Activated T-cell treated with anti-CD3 and anti-CD28 coated beads, Interleukin-2, amount 50 U/mL, for 24 hours (primary cell): ENCODE data around the gene SMARCAL1.
A peak's percentile ranks its signal among the peaks of the same experiment; 100 is the strongest.

Source experiments
- DNase-seq: peaks from one replicate; pipeline ENCODE4 v3.0.0-alpha.2; 2020
- H3K27ac Mint-ChIP-seq: 2 replicates; pipeline ENCODE4 v1.8.0; 2020; ENCODE audit warnings: mild to moderate bottlenecking, mixed read lengths
- H3K27me3 Mint-ChIP-seq: 2 replicates; pipeline ENCODE4 v1.8.0; 2020; ENCODE audit warnings: mixed read lengths
- H3K36me3 Mint-ChIP-seq: 2 replicates; pipeline ENCODE4 v1.8.0; 2020; ENCODE audit warnings: low read depth, mixed read lengths
- H3K4me1 Mint-ChIP-seq: 2 replicates; pipeline ENCODE4 v1.8.0; 2020; ENCODE audit warnings: low read depth, mixed read lengths
- H3K4me3 Mint-ChIP-seq: 2 replicates; pipeline ENCODE4 v1.8.0; 2020; ENCODE audit warnings: mild to moderate bottlenecking, moderate library complexity, mixed read lengths
- H3K9me3 Mint-ChIP-seq: 2 replicates; pipeline ENCODE4 v1.8.0; 2020; ENCODE audit warnings: mixed read lengths

The SMARCAL1 gene

GRCh38 chr2:216408426-216409290, 3.6 kb upstream of the SMARCAL1 start:
- no peak for DNase-seq
- H3K27me3 Mint-ChIP-seq = peaks cover 3% of the 10 kb centered on the region
- peaks cover 19% of the 10 kb centered on the region for H3K4me1 Mint-ChIP-seq
- H3K4me3 Mint-ChIP-seq = no peak overlapping the region
- H3K27ac Mint-ChIP-seq = no peak overlapping the region
- H3K9me3 Mint-ChIP-seq = no peaks in the 10 kb centered on the region
- H3K36me3 Mint-ChIP-seq = peaks cover 5% of the 10 kb centered on the region

DNA sequence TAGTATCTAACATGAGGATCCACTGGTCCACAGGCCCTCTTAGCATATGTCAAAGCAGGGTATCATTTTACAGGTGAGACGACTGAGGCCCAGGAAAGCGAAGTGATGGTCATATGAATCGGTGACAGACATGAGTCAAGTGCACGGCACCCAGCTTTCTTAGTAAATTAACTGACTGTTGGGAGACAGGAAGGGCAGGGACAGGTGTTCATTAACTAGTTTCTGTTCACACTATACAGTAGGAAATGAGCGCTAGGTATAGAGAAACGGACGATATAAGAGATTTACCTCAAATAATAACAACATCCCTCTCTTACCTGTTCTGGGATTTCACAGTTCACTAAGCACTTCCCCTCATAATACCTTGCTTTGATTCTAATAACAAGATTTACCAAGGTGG, 1.7 kb upstream of the SMARCAL1 start:
- no peak overlapping the region for H3K27ac Mint-ChIP-seq
- H3K36me3 Mint-ChIP-seq = peaks cover 18% of the 10 kb centered on the region
- H3K9me3 Mint-ChIP-seq = no peaks in the 10 kb centered on the region
- no peak for DNase-seq
- no peak overlapping the region for H3K4me3 Mint-ChIP-seq
- H3K4me1 Mint-ChIP-seq = peaks cover 20% of the 10 kb centered on the region
- peaks cover 3% of the 10 kb centered on the region for H3K27me3 Mint-ChIP-seq

DNA sequence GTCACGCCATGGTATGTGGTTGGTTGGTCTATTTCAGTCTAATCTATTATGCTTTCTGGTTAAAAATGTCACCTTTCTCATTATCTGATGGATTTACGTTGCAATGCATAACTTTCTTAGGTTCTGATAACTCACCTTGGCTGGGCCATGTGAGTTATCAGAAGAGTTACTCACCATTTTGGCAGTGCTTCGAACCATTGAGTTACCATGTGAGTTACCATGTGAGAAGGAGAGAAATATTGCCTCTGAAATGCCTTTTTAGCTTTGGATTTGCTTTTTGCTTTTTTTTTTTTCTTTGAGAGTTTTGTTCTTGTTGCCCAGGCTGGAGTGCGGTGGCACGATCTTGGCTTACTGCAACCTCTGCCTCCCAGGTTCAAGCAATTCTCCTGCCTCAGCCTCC, 1.6 kb downstream of the SMARCAL1 start:
- Mint-ChIP-seq H3K36me3 (peaks cover 51% of the 10 kb centered on the region), H3K4me3 (peak overlapping the region; percentile 94), H3K27me3 (no peaks in the 10 kb centered on the region), H3K27ac (no peak overlapping the region), H3K4me1 (peaks cover 34% of the 10 kb centered on the region), H3K9me3 (no peaks in the 10 kb centered on the region)
- no peak for DNase-seq

DNA sequence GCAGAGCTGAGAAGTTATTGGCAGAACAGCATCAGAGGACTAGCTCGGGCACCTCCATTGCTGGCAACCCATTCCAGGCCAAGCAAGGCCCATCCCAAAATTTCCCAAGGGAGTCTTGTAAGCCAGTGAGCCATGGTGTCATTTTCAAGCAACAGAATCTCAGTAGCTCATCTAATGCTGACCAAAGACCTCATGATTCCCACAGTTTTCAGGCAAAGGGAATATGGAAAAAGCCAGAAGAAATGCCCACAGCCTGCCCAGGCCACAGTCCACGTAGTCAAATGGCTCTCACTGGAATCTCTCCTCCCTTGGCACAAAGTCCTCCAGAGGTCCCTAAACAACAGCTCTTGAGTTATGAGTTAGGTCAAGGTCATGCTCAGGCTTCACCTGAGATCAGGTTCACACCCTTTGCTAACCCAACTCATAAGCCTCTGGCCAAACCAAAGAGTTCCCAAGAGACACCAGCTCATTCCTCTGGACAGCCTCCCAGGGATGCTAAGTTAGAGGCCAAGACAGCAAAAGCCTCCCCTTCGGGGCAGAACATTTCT, 2.6 kb downstream of the SMARCAL1 start:
- peaks cover 59% of the 10 kb centered on the region for H3K36me3 Mint-ChIP-seq
- H3K4me1 Mint-ChIP-seq = peaks cover 34% of the 10 kb centered on the region
- no peaks in the 10 kb centered on the region for H3K9me3 Mint-ChIP-seq

DNA sequence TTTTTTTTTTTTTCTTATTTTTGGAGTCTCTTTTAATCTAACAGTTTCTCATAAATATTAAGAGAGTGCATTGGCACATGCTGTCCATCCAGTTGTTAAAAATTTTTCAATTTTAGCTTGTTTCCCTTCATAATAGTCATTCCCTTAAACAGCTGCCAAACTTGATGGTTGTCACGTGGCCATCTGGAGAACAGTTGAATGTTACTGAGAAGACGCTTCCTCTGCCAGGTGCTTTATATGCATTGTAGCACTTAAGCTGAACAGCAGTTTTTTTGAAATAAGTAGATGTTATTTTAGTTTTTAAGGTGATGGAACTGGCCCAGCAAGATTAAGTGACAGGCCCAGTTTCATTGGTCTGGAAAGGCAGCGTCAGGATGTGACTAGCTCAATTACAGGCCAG, 3.3 kb downstream of the SMARCAL1 start:
- Mint-ChIP-seq H3K27ac (no peak overlapping the region), H3K9me3 (no peaks in the 10 kb centered on the region), H3K4me1 (peaks cover 34% of the 10 kb centered on the region), H3K36me3 (peaks cover 66% of the 10 kb centered on the region), H3K27me3 (no peaks in the 10 kb centered on the region), H3K4me3 (no peak overlapping the region)
- no peak for DNase-seq

More for the DNA sequence above, 2.6 kb downstream of the SMARCAL1 start:
- no peak for DNase-seq
- H3K27ac Mint-ChIP-seq = no peak overlapping the region
- H3K4me3 Mint-ChIP-seq = no peak overlapping the region
- no peaks in the 10 kb centered on the region for H3K27me3 Mint-ChIP-seq

DNA sequence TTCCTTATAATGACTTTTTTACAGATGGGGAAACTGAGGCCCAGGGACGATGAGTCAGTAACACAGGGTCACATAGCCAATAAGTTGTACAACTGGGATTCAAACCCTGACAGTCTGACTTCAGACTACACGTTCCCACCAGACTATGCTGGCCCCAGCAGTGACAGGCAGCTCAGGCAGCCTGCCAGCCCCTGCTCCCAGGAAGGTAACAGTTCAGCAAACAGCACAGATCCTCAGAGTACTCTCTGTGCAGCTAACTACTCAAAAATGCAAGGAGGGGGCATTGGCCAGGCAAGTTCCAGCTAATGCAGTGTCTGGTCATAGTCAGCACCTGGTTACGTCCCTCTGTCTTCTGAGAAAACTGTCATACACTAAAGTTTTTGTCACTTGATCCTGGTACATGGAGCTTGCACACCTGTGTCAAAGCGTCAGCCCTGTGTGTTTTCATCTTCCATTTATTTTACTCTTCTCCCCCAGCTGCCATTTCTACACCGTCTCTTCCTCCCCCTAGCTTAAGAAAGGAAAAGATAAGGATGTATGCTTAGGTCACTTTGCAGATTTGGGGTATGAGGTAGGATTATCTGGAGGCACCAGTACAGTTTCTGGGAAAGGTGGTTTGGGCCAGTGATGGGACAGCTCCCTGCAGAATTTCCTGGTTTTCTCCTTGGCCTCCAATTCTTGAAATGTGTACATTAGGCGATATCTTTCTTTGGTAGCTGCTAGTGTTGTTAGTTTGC, 4.5 kb downstream of the SMARCAL1 start:
- Mint-ChIP-seq H3K4me3 (no peak overlapping the region), H3K27me3 (no peaks in the 10 kb centered on the region), H3K9me3 (no peaks in the 10 kb centered on the region), H3K36me3 (peaks cover 76% of the 10 kb centered on the region), H3K27ac (no peak overlapping the region), H3K4me1 (peaks cover 30% of the 10 kb centered on the region)
- no peak for DNase-seq

DNA sequence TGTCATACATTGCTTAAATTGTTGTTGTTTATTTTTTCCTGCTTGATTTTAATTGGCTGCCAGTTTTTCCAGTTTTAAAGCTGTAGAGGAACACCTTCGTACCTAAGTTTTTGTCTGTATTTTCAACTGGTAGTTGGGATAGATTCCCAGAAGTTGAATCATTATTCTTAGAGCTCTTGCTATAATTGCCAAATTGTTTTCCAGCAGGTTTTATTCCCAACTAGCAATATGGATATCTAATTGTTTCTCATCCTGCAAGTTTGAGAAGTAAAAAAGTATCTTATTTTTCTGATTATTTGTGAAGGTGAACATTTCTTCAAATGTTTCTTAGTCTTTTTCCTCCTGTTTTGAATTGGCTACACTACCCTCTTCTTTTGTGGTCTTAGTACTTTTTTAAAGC, 6.7 kb downstream of the SMARCAL1 start:
- Mint-ChIP-seq H3K36me3 (peaks cover 92% of the 10 kb centered on the region), H3K27me3 (no peaks in the 10 kb centered on the region), H3K4me1 (peaks cover 14% of the 10 kb centered on the region), H3K27ac (no peak overlapping the region), H3K9me3 (no peaks in the 10 kb centered on the region), H3K4me3 (no peak overlapping the region)
- DNase-seq = no peak

GRCh38 chr2:216420367-216421101, 8.2 kb downstream of the SMARCAL1 start:
- no peaks in the 10 kb centered on the region for H3K27me3 Mint-ChIP-seq
- peaks cover 14% of the 10 kb centered on the region for H3K4me1 Mint-ChIP-seq
- no peak overlapping the region for H3K27ac Mint-ChIP-seq
- peaks cover 95% of the 10 kb centered on the region for H3K36me3 Mint-ChIP-seq
- H3K9me3 Mint-ChIP-seq = no peaks in the 10 kb centered on the region
- no peak overlapping the region for H3K4me3 Mint-ChIP-seq
- no peak for DNase-seq

- no peak overlapping the region for H3K4me3 Mint-ChIP-seq
- DNase-seq = no peak
- no peak overlapping the region for H3K27ac Mint-ChIP-seq
- H3K27me3 Mint-ChIP-seq = no peaks in the 10 kb centered on the region
- no peaks in the 10 kb centered on the region for H3K9me3 Mint-ChIP-seq
- H3K4me1 Mint-ChIP-seq = peaks cover 4% of the 10 kb centered on the region
- peaks cover 95% of the 10 kb centered on the region for H3K36me3 Mint-ChIP-seq
Observed at GRCh38 chr2:216423071-216423470, 10.8 kb downstream of the SMARCAL1 start.

GRCh38 chr2:216424274-216424673, 12.0 kb downstream of the SMARCAL1 start:
- H3K36me3 Mint-ChIP-seq = peaks cover 95% of the 10 kb centered on the region
- H3K4me3 Mint-ChIP-seq = no peak overlapping the region
- DNase-seq = no peak
- H3K4me1 Mint-ChIP-seq = no peaks in the 10 kb centered on the region
- H3K9me3 Mint-ChIP-seq = no peaks in the 10 kb centered on the region
- no peaks in the 10 kb centered on the region for H3K27me3 Mint-ChIP-seq
- no peak overlapping the region for H3K27ac Mint-ChIP-seq

- no peaks in the 10 kb centered on the region for H3K27me3 Mint-ChIP-seq
- H3K9me3 Mint-ChIP-seq = no peaks in the 10 kb centered on the region
- H3K4me3 Mint-ChIP-seq = no peak overlapping the region
- H3K4me1 Mint-ChIP-seq = no peaks in the 10 kb centered on the region
- no peak for DNase-seq
- H3K36me3 Mint-ChIP-seq = peaks cover 96% of the 10 kb centered on the region
- H3K27ac Mint-ChIP-seq = no peak overlapping the region
Observed at GRCh38 chr2:216425008-216425787, 12.9 kb downstream of the SMARCAL1 start.

- Mint-ChIP-seq H3K36me3 (peaks cover 98% of the 10 kb centered on the region), H3K27ac (no peak overlapping the region)
Observed at GRCh38 chr2:216426166-216426777, 14.0 kb downstream of the SMARCAL1 start.

DNA sequence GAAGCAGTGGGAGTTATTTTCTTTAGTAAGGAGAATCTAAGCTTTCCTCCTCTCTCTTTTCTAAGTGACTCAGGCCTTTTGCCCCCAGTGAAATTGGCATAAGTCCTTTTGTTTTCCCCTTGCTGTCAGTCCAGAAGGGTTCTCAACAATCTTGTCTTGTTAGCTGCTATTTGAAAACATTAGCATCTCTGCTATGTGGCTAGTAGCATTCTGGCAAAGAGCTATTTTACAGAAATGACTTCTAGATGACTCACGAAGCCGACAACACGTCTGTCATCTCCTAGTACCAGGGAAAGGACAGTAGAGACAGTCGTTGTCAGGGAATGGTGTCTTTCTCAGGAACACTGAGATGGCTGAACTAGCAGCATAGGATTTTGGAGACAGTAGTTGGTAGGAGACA, 14.7 kb downstream of the SMARCAL1 start:
- no peak for DNase-seq
- Mint-ChIP-seq H3K9me3 (no peaks in the 10 kb centered on the region), H3K27ac (no peak overlapping the region), H3K36me3 (peaks cover 98% of the 10 kb centered on the region), H3K27me3 (no peaks in the 10 kb centered on the region), H3K4me1 (peaks cover 1% of the 10 kb centered on the region), H3K4me3 (no peak overlapping the region)

More at GRCh38 chr2:216426166-216426777, 14.0 kb downstream of the SMARCAL1 start:
- Mint-ChIP-seq H3K9me3 (no peaks in the 10 kb centered on the region), H3K4me3 (no peak overlapping the region), H3K27me3 (no peaks in the 10 kb centered on the region), H3K4me1 (no peaks in the 10 kb centered on the region)
- DNase-seq = no peak
